Cardiac fibroblast (primary cell): Measurements from ENCODE around the gene ATP5F1C.

Source experiments
- DNase-seq, 2 donors: peaks; one replicate each; pipeline versions ENCODE4 v3.0.0 to v3.0.0-alpha.2; 2010; ENCODE audit warnings: low read depth in 2 of 2
- H3K4me3 ChIP-seq, 2 donors: replicated peaks in 1 of 2; 1 replicate in 1 of 2; 2 replicates in 1 of 2; pipeline ENCODE4 v1.5.1; 2011; ENCODE audit warnings: low read depth in 2 of 2, low read length in 2 of 2, mild to moderate bottlenecking in 2 of 2, moderate library complexity in 1 of 2
- CTCF ChIP-seq: IDR thresholded peaks from one replicate; pipeline ENCODE4 v1.5.1; 2011; ENCODE audit warnings: low read depth, mild to moderate bottlenecking, low read length, inconsistent platforms

Gene ATP5F1C

GRCh38 chr10:7856678-7857077 is 68.7 kb downstream of the ATP5F1C start:
- no peak overlapping the region for H3K4me3 ChIP-seq
- no peak for TF ChIP-seq CTCF
- DNase-seq = peak in 1 of 2 donors; percentile 12

DNA sequence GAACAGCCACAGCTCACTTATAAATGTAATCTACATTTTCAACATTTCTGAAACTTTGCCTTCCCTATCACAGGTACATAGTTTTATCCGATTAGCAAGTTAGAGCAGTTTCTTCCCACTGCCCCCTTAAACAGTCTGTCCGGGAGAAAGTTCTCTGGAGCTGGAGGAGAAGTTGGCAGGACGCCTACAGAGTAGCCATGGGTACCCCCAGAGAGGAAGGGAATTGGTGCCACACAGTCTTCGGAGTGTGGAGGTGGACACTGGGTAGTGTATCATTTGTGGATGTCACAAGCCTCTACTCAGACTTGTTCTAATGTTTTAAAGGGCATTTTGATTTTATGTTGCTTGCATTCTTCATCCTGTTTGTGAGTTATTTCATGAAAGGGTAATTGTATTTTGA is 69.3 kb downstream of the ATP5F1C start:
- no peak for TF ChIP-seq CTCF
- no peak overlapping the region for H3K4me3 ChIP-seq
- DNase-seq = peak in 1 of 2 donors; percentile 19
